Activated CD4-positive, alpha-beta T cell treated with anti-CD3 and anti-CD28 coated beads, Interleukin-2, amount 10 ng/mL, durations not matched to agents 24 days and 14 days (primary cell): ENCODE measurements around the gene SUN5. TPM values are rescaled to one million over a fixed set of nuclear protein-coding genes. Genes with fewer than 3 reads are reported as not detected.
A peak's percentile ranks its signal among the peaks of the same experiment; 100 is the strongest.
"Not testable (repeated sequence)": the region's sequence is repeated elsewhere in the genome, so short reads cannot be mapped to it uniquely, and the experiment has no call there.

Experiments
- DNase-seq: peaks from one replicate; pipeline ENCODE4 v3.0.0; 2022
- H3K27ac Mint-ChIP-seq: one replicate; pipeline ENCODE4 v1.8.0; 2022; ENCODE audit warnings: mild to moderate bottlenecking, mixed read lengths
- H3K27me3 Mint-ChIP-seq: one replicate; pipeline ENCODE4 v1.8.0; 2022; ENCODE audit warnings: mixed read lengths
- H3K36me3 Mint-ChIP-seq: one replicate; pipeline ENCODE4 v1.8.0; 2022; ENCODE audit warnings: low read depth, mild to moderate bottlenecking, mixed read lengths
- H3K4me1 Mint-ChIP-seq: one replicate; pipeline ENCODE4 v1.8.0; 2021; ENCODE audit warnings: mixed read lengths
- H3K4me3 Mint-ChIP-seq: one replicate; pipeline ENCODE4 v1.8.0; 2022; ENCODE audit warnings: mild to moderate bottlenecking, moderate library complexity, mixed read lengths
- H3K9me3 Mint-ChIP-seq: one replicate; pipeline ENCODE4 v1.8.0; 2021; ENCODE audit warnings: mixed read lengths
- intact Hi-C: fragments of 100-400 bp; cut with micrococcal nuclease; formaldehyde crosslinking; loops from one replicate; pipeline ENCODE4 v1.15.1; 2023
- total RNA-seq: library from RNA; stranded (reverse); gene quantifications from 2 replicates; pipeline ENCODE4 v1.2.3, GENCODE V29; 2022

SUN5 gene
- total RNA-seq, 1 donor from 2014 or later = not detected

DNA sequence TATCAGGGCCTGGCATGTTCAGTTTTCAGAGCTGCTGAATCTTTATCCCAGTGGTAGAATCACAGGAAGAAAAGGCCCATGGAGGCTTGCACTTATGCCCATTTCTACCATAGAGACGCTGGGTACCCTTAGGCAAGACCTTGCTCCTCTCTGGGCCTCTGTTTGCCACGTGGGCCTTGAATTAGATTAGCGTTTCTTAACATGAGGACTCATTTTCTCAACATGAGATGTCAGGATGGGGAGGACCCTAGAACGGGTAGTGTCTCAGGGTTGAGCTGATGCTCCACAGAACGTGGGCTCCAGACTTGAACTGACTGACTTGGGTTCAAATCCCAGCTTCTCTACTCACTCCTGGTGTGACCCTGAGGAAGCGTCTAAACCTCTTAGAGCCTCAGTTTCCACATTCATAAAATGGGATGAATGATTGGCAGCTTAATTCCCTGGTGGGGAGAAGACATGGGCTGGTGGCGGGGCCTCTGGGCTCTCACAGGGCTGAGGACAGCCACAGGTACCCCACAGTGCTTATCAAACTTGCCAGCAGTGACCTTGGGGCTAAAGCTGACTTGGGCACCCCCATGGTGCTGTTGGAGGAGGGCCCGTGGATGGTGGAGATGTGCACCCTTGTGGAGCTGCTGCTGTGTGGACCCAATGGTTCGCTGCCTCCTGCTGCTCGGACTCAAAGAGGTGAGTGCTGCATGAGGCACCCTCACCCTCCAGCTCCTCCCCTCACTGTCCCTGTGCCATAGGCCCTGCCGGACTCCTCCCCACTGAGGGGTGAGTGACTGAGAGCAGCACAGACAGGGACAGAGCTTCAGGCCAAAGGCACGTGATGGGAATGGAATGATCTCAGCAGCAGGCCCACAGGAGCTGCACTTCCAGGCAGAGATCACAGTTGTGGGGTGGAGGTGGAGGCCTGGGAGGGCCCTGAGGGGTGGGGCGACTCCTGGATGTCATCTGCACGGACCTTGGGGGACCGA, 28.2 kb downstream of the SUN5 start:
- no peak for DNase-seq
- H3K9me3 Mint-ChIP-seq = peaks cover 7% of the 10 kb centered on the region
- peaks cover 6% of the 10 kb centered on the region for H3K4me1 Mint-ChIP-seq
- no peak overlapping the region for H3K4me3 Mint-ChIP-seq
- H3K36me3 Mint-ChIP-seq = peaks cover 3% of the 10 kb centered on the region
- no peaks in the 10 kb centered on the region for H3K27me3 Mint-ChIP-seq
- intact Hi-C loops = no loop called here
- H3K27ac Mint-ChIP-seq = no peak overlapping the region

DNA sequence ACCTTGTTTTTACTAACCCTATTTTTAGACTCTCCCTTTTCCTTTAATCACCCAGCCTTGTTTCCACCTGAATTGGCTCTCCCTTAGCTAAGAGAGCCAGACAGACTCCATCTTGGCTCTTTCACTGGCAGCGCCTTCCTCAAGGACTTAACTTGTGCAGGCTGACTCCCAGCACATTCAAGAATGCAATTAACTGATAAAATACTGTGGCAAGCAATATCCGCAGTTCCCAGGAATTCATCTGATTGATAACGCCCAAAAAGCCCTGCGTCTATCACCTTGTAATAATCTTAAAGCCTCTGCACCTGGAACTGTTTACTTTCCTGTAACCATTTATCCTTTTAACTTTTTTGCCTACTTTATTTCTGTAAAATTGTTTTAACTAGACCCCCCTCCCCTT, 29.1 kb downstream of the SUN5 start:
- H3K9me3 Mint-ChIP-seq, H3K4me3 Mint-ChIP-seq, H3K27ac Mint-ChIP-seq, H3K27me3 Mint-ChIP-seq, H3K36me3 Mint-ChIP-seq, DNase-seq, intact Hi-C loops: not testable (repeated sequence)
- peaks cover 11% of the 10 kb centered on the region for H3K4me1 Mint-ChIP-seq

DNA sequence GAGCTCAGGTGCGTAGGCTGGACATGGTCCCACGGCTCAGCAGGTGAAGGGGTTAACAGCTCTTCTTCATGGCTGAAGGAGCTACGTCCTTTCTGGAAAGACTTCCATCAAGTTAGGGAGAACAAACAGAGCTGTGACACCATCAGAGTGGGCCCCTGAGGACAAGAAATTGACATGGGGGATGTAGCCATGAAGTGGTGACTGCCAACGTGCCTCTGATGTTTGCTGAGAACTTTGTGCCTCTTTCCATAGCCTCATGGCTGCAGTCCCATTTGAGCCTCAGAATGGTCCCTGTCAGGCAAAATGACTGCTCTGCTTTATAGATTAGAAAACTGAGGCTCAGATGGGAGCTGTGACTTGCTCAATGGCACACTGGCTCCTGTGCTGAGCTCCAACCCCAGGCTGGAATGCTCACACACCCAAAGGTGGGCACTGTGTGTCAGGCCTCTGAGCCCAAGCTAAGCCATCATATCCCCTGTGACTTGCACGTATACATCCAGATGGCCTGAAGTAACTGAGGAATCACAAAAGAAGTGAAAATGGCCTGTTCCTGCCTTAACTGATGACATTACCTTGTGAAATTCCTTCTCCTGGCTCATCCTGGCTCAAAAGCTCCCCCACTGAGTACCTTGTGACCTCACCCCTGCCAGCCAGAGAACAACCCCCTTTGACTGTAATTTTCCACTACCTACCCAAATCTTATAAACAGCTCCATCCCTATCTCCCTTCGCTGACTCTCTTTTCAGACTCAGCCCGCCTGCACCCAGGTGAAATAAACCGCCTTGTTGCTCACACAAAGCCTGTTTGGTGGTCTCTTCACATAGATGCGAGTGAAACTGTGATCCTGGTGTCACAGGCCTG, 29.8 kb downstream of the SUN5 start:
- DNase-seq = peak; percentile 60
- Mint-ChIP-seq H3K27ac (peak overlapping the region; percentile 22), H3K4me1 (peaks cover 17% of the 10 kb centered on the region)
- intact Hi-C loops = loop anchor here (5.0 kb wide), 1 partner anchor 152 kb away; no protein-coding TSS in a partner anchor
- H3K36me3 Mint-ChIP-seq, H3K9me3 Mint-ChIP-seq, H3K27me3 Mint-ChIP-seq, H3K4me3 Mint-ChIP-seq: not testable (repeated sequence)

DNA sequence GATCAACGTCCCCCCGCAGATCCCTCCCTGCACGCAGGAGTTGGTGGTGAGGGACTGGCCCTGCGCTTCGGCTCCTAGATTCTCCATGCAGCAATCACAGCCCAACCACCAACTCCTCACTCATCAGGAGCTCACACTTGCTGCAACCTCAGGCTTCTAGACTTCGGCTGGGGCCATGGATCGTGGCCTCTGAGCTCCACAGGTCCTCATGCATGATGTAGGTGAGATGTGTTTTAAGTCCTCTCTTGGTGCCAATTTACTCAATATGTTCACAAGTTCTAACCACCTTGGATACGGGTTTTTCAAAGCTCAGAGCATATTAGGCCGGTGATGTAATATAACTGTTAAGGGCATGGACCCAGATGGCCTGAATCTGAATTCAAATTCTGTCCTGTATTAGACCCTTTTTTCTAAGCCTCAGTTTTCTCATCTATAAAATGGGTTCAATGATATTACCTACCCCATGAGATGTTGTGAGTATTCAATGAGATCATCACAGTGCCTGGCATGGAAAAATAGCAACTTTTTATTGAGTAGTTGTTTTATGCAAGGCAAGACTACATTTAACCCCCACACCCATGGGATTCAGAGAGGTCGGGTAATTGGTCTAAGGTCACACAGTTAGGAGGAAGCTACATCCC, 31.0 kb downstream of the SUN5 start:
- H3K27ac Mint-ChIP-seq = no peak overlapping the region
- peak; percentile 66 for DNase-seq
- H3K4me1 Mint-ChIP-seq = peaks cover 25% of the 10 kb centered on the region
- peaks cover 7% of the 10 kb centered on the region for H3K9me3 Mint-ChIP-seq
- H3K27me3 Mint-ChIP-seq = no peaks in the 10 kb centered on the region
- intact Hi-C loops = loop anchor here (5.0 kb wide), 1 partner anchor 151 kb away; no protein-coding TSS in a partner anchor
- peaks cover 3% of the 10 kb centered on the region for H3K36me3 Mint-ChIP-seq
- H3K4me3 Mint-ChIP-seq = no peak overlapping the region

GRCh38 chr20:32972181-32973076, 31.8 kb downstream of the SUN5 start:
- Mint-ChIP-seq H3K4me3 (no peak overlapping the region), H3K9me3 (peaks cover 7% of the 10 kb centered on the region), H3K4me1 (peaks cover 32% of the 10 kb centered on the region), H3K27ac (no peak overlapping the region), H3K36me3 (peaks cover 3% of the 10 kb centered on the region), H3K27me3 (no peaks in the 10 kb centered on the region)
- intact Hi-C loops = loop anchor here (5.0 kb wide), 1 partner anchor 150 kb away; no protein-coding TSS in a partner anchor
- peak; percentile 94 for DNase-seq

DNA sequence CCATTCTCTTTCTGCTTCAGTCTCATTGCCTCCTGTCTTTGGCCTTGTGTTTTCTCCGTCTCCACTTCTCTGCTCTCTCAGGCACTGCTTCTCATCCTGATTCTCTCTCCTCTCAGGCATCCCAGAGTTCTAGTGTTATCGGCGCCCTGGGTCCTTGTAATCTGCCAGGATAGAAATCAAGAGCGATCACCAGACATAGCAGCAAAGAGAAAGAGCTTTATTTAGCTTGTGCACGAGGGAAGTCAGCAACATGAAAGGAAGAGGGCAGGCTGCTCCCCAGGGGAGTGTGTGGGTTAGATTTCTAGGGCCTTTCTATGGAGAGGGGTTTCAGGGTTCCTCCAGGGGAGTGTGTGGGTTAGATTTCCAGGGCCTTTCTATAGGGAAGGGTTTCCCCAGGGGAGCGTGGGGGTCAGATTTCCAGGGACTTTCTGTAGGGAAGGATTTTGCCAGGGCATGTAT, 32.5 kb downstream of the SUN5 start:
- peak; percentile 80 for DNase-seq
- H3K27me3 Mint-ChIP-seq = no peaks in the 10 kb centered on the region
- peaks cover 3% of the 10 kb centered on the region for H3K36me3 Mint-ChIP-seq
- H3K9me3 Mint-ChIP-seq = peaks cover 6% of the 10 kb centered on the region
- H3K4me3 Mint-ChIP-seq = no peak overlapping the region
- H3K4me1 Mint-ChIP-seq = peaks cover 38% of the 10 kb centered on the region
- intact Hi-C loops = loop anchor here (5.0 kb wide), 1 partner anchor 149 kb away; no protein-coding TSS in a partner anchor
- no peak overlapping the region for H3K27ac Mint-ChIP-seq

GRCh38 chr20:32970973-32971300, 33.3 kb downstream of the SUN5 start:
- DNase-seq = peak; percentile 63
- Mint-ChIP-seq H3K9me3 (no peaks in the 10 kb centered on the region), H3K27me3 (no peaks in the 10 kb centered on the region), H3K27ac (no peak overlapping the region), H3K36me3 (no peaks in the 10 kb centered on the region), H3K4me3 (peak overlapping the region; percentile 51), H3K4me1 (peaks cover 43% of the 10 kb centered on the region)
- intact Hi-C loops = loop anchor here (5.0 kb wide), 1 partner anchor 149 kb away; no protein-coding TSS in a partner anchor

DNA sequence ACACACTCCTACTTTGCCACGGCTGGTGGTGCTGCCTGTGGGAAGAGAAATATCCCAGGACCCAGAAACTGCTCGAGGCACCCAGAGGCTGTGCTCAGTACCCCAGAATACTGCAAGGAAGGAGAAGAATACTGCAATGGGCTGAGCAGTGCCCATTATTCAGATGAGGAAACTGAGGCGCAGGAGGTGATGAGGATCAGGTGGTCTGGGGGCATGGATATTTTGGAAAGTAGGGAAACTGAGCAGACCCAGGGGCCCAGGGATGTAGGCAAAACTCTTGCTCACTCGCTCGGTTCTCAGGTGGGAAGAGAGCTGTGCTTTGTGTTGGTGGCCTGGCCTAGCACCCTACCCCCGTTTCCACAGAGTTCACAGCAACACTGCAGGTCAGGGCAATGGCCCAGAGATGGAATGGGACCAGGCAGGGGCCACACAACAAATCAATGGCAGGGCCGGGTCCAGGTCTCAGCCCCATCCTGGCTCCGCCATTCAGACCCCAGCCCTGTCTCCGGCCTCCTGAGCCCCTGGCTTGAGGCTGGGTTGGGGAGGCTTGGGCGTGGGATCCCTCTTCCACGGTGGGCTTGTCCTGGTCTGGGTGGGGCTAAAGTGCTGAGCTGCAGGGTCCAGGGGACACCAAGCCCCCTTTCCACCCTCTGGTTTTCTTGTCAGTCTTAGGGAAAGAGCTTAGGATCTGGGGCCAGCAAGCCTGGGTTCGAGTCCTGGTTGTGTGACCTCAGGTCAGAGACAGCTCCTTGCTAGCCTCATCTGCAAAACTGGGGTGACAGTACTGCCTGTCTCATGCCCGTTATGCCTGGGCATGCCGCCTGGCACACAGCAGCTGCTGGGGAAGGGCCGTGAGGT, 33.9 kb downstream of the SUN5 start:
- H3K27me3 Mint-ChIP-seq = no peaks in the 10 kb centered on the region
- no peaks in the 10 kb centered on the region for H3K36me3 Mint-ChIP-seq
- peaks cover 48% of the 10 kb centered on the region for H3K4me1 Mint-ChIP-seq
- H3K27ac Mint-ChIP-seq = peak overlapping the region; percentile 82
- H3K4me3 Mint-ChIP-seq = peak overlapping the region; percentile 51
- DNase-seq = peak; percentile 53
- H3K9me3 Mint-ChIP-seq = no peaks in the 10 kb centered on the region
- intact Hi-C loops = loop anchor here (5.0 kb wide), 1 partner anchor 148 kb away; no protein-coding TSS in a partner anchor

GRCh38 chr20:32969356-32970114, 34.7 kb downstream of the SUN5 start:
- Mint-ChIP-seq H3K36me3 (no peaks in the 10 kb centered on the region), H3K4me1 (peaks cover 48% of the 10 kb centered on the region), H3K27ac (peak overlapping the region; percentile 82), H3K9me3 (no peaks in the 10 kb centered on the region), H3K4me3 (no peak overlapping the region), H3K27me3 (no peaks in the 10 kb centered on the region)
- intact Hi-C loops = loop anchor here (5.0 kb wide), 1 partner anchor 147 kb away; no protein-coding TSS in a partner anchor
- DNase-seq = peak; percentile 55

DNA sequence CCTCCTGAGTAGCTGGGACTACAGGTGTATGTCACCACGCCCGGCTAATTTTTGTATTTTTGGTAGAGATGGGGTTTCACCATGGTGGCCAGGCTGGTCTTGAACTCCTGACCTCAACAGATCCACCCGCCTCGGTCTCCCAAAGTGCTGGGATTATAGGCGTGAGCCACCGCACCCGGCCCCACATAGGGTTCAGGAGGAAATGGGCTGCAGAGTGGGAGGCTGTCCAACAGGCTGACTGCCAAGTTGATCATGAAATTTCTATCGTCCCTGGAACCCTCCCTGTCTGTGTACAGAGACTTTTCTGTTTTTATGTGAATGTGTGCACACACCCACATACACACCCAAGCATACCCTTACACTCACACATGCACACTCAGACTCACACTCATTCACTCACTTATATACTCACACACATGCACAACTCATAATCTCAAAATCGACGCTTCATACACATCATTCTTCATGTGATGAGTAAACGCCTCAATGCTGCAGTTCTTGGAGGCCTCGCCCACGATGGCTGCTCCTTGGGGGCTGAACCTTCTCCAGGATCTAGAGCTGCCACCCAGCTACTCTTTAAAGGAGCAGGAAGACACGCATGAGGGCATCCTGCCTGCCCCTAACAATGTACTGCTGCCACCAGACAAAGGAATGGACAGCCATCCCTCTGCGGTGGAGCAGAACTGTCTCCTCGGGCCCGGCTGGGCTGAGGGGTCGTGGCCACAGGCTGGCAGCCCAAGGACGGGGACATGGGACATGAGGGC, 35.6 kb downstream of the SUN5 start:
- no peak for DNase-seq
- H3K9me3 Mint-ChIP-seq = no peaks in the 10 kb centered on the region
- H3K4me3 Mint-ChIP-seq = peak overlapping the region; percentile 1
- H3K36me3 Mint-ChIP-seq = no peaks in the 10 kb centered on the region
- H3K27me3 Mint-ChIP-seq = no peaks in the 10 kb centered on the region
- H3K4me1 Mint-ChIP-seq = peaks cover 48% of the 10 kb centered on the region
- intact Hi-C loops = no loop called here
- H3K27ac Mint-ChIP-seq = peak overlapping the region; percentile 13

DNA sequence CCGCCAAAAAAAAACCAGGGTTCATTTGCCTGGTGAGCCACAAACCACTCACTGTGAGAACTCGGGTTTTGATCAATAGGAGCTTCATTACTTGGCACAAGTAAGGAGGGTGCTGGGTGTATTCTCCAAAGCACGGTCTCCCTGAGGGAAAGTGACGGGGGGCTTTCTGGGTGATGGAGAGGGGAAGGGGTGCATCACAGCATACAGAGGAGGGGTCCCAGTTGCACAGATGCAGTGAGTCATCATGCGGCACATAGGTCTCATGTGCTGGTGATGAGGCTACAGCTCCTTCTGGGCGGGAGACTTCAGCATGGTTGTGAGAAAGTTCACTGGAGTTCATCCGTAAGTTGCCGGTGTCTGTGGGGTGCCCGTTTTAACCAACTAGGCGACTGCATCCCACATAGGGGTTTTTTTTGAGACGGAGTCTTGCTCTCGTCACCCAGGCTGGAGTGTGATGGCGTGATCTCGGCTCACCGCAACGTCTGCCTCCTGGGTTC, 36.2 kb downstream of the SUN5 start:
- H3K27me3 Mint-ChIP-seq = no peaks in the 10 kb centered on the region

More for the DNA sequence above, 36.2 kb downstream of the SUN5 start:
- Mint-ChIP-seq H3K27ac (peak overlapping the region; percentile 74), H3K9me3 (no peaks in the 10 kb centered on the region), H3K4me1 (peaks cover 51% of the 10 kb centered on the region), H3K36me3 (no peaks in the 10 kb centered on the region), H3K4me3 (peak overlapping the region; percentile 72)
- intact Hi-C loops = no loop called here
- peak; percentile 72 for DNase-seq
